Measurements from ENCODE around the gene MEI4.
"Not testable (repeated sequence)": the region's sequence is repeated elsewhere in the genome, so short reads cannot be mapped to it uniquely, and the experiment has no call there.

The MEI4 gene

GRCh38 chr6:77822265-77822664 lies 169.4 kb downstream of the MEI4 start:
- Histone ChIP-seq H3K36me3 (ENCODE audit: insufficient read depth, low read depth, low read length) (no peaks in the 10 kb centered on the region), H3K27ac (ENCODE audit: low read length) (no peak overlapping the region)

GRCh38 chr6:77825204-77825603 lies 172.4 kb downstream of the MEI4 start:
- H3K4me3 ChIP-seq (ENCODE audit: low read length) = no peak overlapping the region
- no peaks in the 10 kb centered on the region for H3K36me3 ChIP-seq (ENCODE audit: insufficient read depth, low read depth, low read length)
- no peak overlapping the region for H3K27ac ChIP-seq (ENCODE audit: low read length)
- H3K4me1 ChIP-seq (ENCODE audit: insufficient read depth, low read length) = no peaks in the 10 kb centered on the region
- H3K9me3 ChIP-seq (ENCODE audit: insufficient read depth, low read depth, low read length) = no peaks in the 10 kb centered on the region
- no peaks in the 10 kb centered on the region for H3K27me3 ChIP-seq (ENCODE audit: insufficient read depth, low read length)
- no peak overlapping the region for H3K9ac ChIP-seq (ENCODE audit: low read depth, low read length)

More at GRCh38 chr6:77822265-77822664, 169.4 kb downstream of the MEI4 start:
- Histone ChIP-seq H3K9me3 (ENCODE audit: insufficient read depth, low read depth, low read length) (no peaks in the 10 kb centered on the region), H3K4me1 (ENCODE audit: insufficient read depth, low read length) (no peaks in the 10 kb centered on the region), H3K9ac (ENCODE audit: low read depth, low read length) (no peak overlapping the region), H3K27me3 (ENCODE audit: insufficient read depth, low read length) (no peaks in the 10 kb centered on the region), H3K4me3 (ENCODE audit: low read length) (no peak overlapping the region)

GRCh38 chr6:77829736-77830135 lies 176.9 kb downstream of the MEI4 start:
- H3K9ac ChIP-seq (ENCODE audit: low read depth, low read length) = no peak overlapping the region
- no peak overlapping the region for H3K27ac ChIP-seq (ENCODE audit: low read length)
- H3K36me3 ChIP-seq (ENCODE audit: insufficient read depth, low read depth, low read length) = no peaks in the 10 kb centered on the region
- no peaks in the 10 kb centered on the region for H3K27me3 ChIP-seq (ENCODE audit: insufficient read depth, low read length)
- H3K4me3 ChIP-seq (ENCODE audit: low read length) = no peak overlapping the region
- no peaks in the 10 kb centered on the region for H3K9me3 ChIP-seq (ENCODE audit: insufficient read depth, low read depth, low read length)
- no peaks in the 10 kb centered on the region for H3K4me1 ChIP-seq (ENCODE audit: insufficient read depth, low read length)

- not testable (repeated sequence) for H3K27me3 ChIP-seq (ENCODE audit: insufficient read depth, low read length); H3K9ac ChIP-seq (ENCODE audit: low read depth, low read length)
These were observed 180.9 kb downstream of the MEI4 start for GRCh38 chr6:77833749-77834148.

GRCh38 chr6:77834591-77834996 lies 181.8 kb downstream of the MEI4 start:
- Histone ChIP-seq H3K9ac (ENCODE audit: low read depth, low read length) (no peak overlapping the region), H3K27me3 (ENCODE audit: insufficient read depth, low read length) (no peaks in the 10 kb centered on the region), H3K27ac (ENCODE audit: low read length) (no peak overlapping the region)

More at GRCh38 chr6:77833749-77834148, 180.9 kb downstream of the MEI4 start:
- H3K36me3 ChIP-seq (ENCODE audit: insufficient read depth, low read depth, low read length); H3K4me3 ChIP-seq (ENCODE audit: low read length); H3K9me3 ChIP-seq (ENCODE audit: insufficient read depth, low read depth, low read length); H3K4me1 ChIP-seq (ENCODE audit: insufficient read depth, low read length); H3K27ac ChIP-seq (ENCODE audit: low read length): not testable (repeated sequence)

GRCh38 chr6:77837034-77837784 lies 184.4 kb downstream of the MEI4 start:
- Histone ChIP-seq H3K27ac (ENCODE audit: low read length) (no peak overlapping the region), H3K27me3 (ENCODE audit: insufficient read depth, low read length) (no peaks in the 10 kb centered on the region)

More at GRCh38 chr6:77834591-77834996, 181.8 kb downstream of the MEI4 start:
- H3K4me3 ChIP-seq (ENCODE audit: low read length) = no peak overlapping the region
- H3K4me1 ChIP-seq (ENCODE audit: insufficient read depth, low read length) = no peaks in the 10 kb centered on the region
- no peaks in the 10 kb centered on the region for H3K9me3 ChIP-seq (ENCODE audit: insufficient read depth, low read depth, low read length)
- no peaks in the 10 kb centered on the region for H3K36me3 ChIP-seq (ENCODE audit: insufficient read depth, low read depth, low read length)

GRCh38 chr6:77839292-77839691 lies 186.5 kb downstream of the MEI4 start:
- H3K4me1 ChIP-seq (ENCODE audit: insufficient read depth, low read length) = no peaks in the 10 kb centered on the region
- no peak overlapping the region for H3K4me3 ChIP-seq (ENCODE audit: low read length)
- H3K36me3 ChIP-seq (ENCODE audit: insufficient read depth, low read depth, low read length) = no peaks in the 10 kb centered on the region
- H3K9ac ChIP-seq (ENCODE audit: low read depth, low read length) = no peak overlapping the region
- H3K27me3 ChIP-seq (ENCODE audit: insufficient read depth, low read length) = no peaks in the 10 kb centered on the region
- H3K27ac ChIP-seq (ENCODE audit: low read length) = no peak overlapping the region
- H3K9me3 ChIP-seq (ENCODE audit: insufficient read depth, low read depth, low read length) = no peaks in the 10 kb centered on the region

More at GRCh38 chr6:77837034-77837784, 184.4 kb downstream of the MEI4 start:
- Histone ChIP-seq H3K4me1 (ENCODE audit: insufficient read depth, low read length) (no peaks in the 10 kb centered on the region), H3K9me3 (ENCODE audit: insufficient read depth, low read depth, low read length) (no peaks in the 10 kb centered on the region), H3K9ac (ENCODE audit: low read depth, low read length) (no peak overlapping the region), H3K36me3 (ENCODE audit: insufficient read depth, low read depth, low read length) (no peaks in the 10 kb centered on the region), H3K4me3 (ENCODE audit: low read length) (no peak overlapping the region)

GRCh38 chr6:77844822-77845221 lies 192.0 kb downstream of the MEI4 start:
- Histone ChIP-seq H3K9ac (ENCODE audit: low read depth, low read length) (no peak overlapping the region), H3K36me3 (ENCODE audit: insufficient read depth, low read depth, low read length) (no peaks in the 10 kb centered on the region), H3K4me3 (ENCODE audit: low read length) (no peak overlapping the region), H3K27ac (ENCODE audit: low read length) (no peak overlapping the region), H3K27me3 (ENCODE audit: insufficient read depth, low read length) (no peaks in the 10 kb centered on the region), H3K9me3 (ENCODE audit: insufficient read depth, low read depth, low read length) (no peaks in the 10 kb centered on the region), H3K4me1 (ENCODE audit: insufficient read depth, low read length) (no peaks in the 10 kb centered on the region)

GRCh38 chr6:77853401-77853800 lies 200.6 kb downstream of the MEI4 start:
- Histone ChIP-seq H3K36me3 (ENCODE audit: insufficient read depth, low read depth, low read length) (no peaks in the 10 kb centered on the region), H3K9ac (ENCODE audit: low read depth, low read length) (no peak overlapping the region), H3K9me3 (ENCODE audit: insufficient read depth, low read depth, low read length) (no peaks in the 10 kb centered on the region), H3K4me1 (ENCODE audit: insufficient read depth, low read length) (no peaks in the 10 kb centered on the region), H3K27ac (ENCODE audit: low read length) (no peak overlapping the region), H3K4me3 (ENCODE audit: low read length) (no peak overlapping the region), H3K27me3 (ENCODE audit: insufficient read depth, low read length) (no peaks in the 10 kb centered on the region)

GRCh38 chr6:77856391-77856790 lies 203.6 kb downstream of the MEI4 start:
- Histone ChIP-seq H3K4me3 (ENCODE audit: low read length) (no peak overlapping the region), H3K27ac (ENCODE audit: low read length) (no peak overlapping the region), H3K4me1 (ENCODE audit: insufficient read depth, low read length) (no peaks in the 10 kb centered on the region), H3K9ac (ENCODE audit: low read depth, low read length) (no peak overlapping the region), H3K27me3 (ENCODE audit: insufficient read depth, low read length) (no peaks in the 10 kb centered on the region), H3K9me3 (ENCODE audit: insufficient read depth, low read depth, low read length) (no peaks in the 10 kb centered on the region; the same call in 1 of the 2 replicates), H3K36me3 (ENCODE audit: insufficient read depth, low read depth, low read length) (no peaks in the 10 kb centered on the region)

- no peak overlapping the region for H3K4me3 ChIP-seq (ENCODE audit: low read length)
- no peaks in the 10 kb centered on the region for H3K36me3 ChIP-seq (ENCODE audit: insufficient read depth, low read depth, low read length)
- H3K9ac ChIP-seq (ENCODE audit: low read depth, low read length) = no peak overlapping the region
- H3K4me1 ChIP-seq (ENCODE audit: insufficient read depth, low read length) = no peaks in the 10 kb centered on the region
- H3K27me3 ChIP-seq (ENCODE audit: insufficient read depth, low read length) = no peaks in the 10 kb centered on the region
- H3K27ac ChIP-seq (ENCODE audit: low read length) = no peak overlapping the region
- H3K9me3 ChIP-seq (ENCODE audit: insufficient read depth, low read depth, low read length) = peaks cover 9% of the 10 kb centered on the region; the same call in 1 of the 2 replicates
These were observed 204.6 kb downstream of the MEI4 start for GRCh38 chr6:77857421-77857820.

- Histone ChIP-seq H3K27me3 (ENCODE audit: insufficient read depth, low read length) (no peaks in the 10 kb centered on the region), H3K36me3 (ENCODE audit: insufficient read depth, low read depth, low read length) (no peaks in the 10 kb centered on the region), H3K27ac (ENCODE audit: low read length) (no peak overlapping the region), H3K9me3 (ENCODE audit: insufficient read depth, low read depth, low read length) (no peaks in the 10 kb centered on the region), H3K9ac (ENCODE audit: low read depth, low read length) (no peak overlapping the region), H3K4me3 (ENCODE audit: low read length) (no peak overlapping the region), H3K4me1 (ENCODE audit: insufficient read depth, low read length) (no peaks in the 10 kb centered on the region)
These were observed 223.5 kb downstream of the MEI4 start for GRCh38 chr6:77876300-77876699.
